ENCODE measurements around the gene SIGLEC10.

GRCh38 chr19:51440846-51441409 lies 23.5 kb upstream of the SIGLEC10 start:
- no peak for TF ChIP-seq CTCF (IDR thresholded peaks at IDR 0.05 in 2 of 3, conservative IDR thresholded peaks at IDR 0.05 in 1 of 3; ENCODE audit: borderline replicate concordance in 1 of 3, insufficient read depth in 1 of 3, low read depth in 2 of 3, low read length in 2 of 3)
- no peak for TF ChIP-seq EZH2 (IDR thresholded peaks at IDR 0.05)
- no peak for TF ChIP-seq FOSL1 (IDR thresholded peaks at IDR 0.05; ENCODE audit: low read depth)
- no peak for TF ChIP-seq TCF7L2 (IDR thresholded peaks at IDR 0.05; ENCODE audit: borderline replicate concordance, extremely low read depth, insufficient read depth, insufficient read length)
- no peak for TF ChIP-seq POLR2AphosphoS5 (IDR thresholded peaks at IDR 0.05; ENCODE audit: low read depth, low read length)

All from HCT116 (cell line).